GM12875 (cell line): Measurements from ENCODE around the gene YEATS2.

Source experiments
- H3K4me3 ChIP-seq: one replicate; pipeline ENCODE4 v1.5.1; 2011; ENCODE audit warnings: low read depth, low read length, control low read depth
- CTCF ChIP-seq: IDR thresholded peaks from 2 replicates; pipeline ENCODE4 v1.5.1; 2011; ENCODE audit warnings: low read depth, mild to moderate bottlenecking, control low read depth, inconsistent platforms, low read length, moderate library complexity, borderline replicate concordance; ENCODE audit not compliant: insufficient read depth

The YEATS2 gene

DNA sequence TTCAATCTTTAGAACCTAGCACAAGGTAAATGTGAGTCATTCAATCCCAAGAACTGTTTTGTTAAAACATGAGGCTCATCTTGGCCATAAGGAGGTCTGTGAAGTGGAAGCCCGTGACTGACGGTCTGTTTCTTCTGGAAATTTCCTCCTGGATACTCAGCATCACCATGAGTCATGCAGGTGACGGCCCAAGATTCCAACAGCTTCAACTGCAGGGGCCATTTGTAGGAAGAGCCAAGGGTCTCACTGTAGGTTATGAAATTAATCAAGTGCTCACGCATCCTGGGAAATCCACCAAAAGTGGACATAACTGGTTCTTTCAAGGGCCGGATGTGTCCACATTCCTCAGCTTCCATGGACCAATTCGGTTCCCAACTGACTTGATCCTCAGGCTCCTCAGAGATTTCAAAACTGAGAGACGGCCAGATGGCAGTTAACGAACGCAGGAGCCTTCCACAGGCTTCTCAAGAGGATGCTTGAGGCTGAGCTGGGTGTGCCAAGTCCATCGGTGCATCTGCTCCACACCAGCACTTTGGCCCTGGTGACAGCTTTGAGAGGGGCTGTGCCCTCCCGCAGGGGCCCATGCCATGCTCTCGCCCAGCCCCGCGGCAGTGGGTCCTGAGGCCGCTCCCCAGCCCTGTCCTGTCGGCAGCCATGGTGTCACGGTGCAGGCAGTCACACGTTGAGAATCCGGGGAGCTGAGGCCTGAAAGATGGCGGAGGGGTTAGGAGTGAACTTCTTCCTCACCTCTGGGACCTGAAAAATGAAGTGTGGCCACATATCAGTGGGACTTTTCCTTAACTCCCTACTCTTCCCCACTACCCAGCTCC lies 119.3 kb downstream of the YEATS2 start:
- TF ChIP-seq CTCF: no peak
- H3K4me3 ChIP-seq: no peak overlapping the region

- H3K4me3 ChIP-seq: no peak overlapping the region
- TF ChIP-seq CTCF: no peak
These were observed 120.0 kb downstream of the YEATS2 start for GRCh38 chr3:183817639-183818038.

GRCh38 chr3:183818041-183818620 lies 120.5 kb downstream of the YEATS2 start:
- no peak for TF ChIP-seq CTCF
- H3K4me3 ChIP-seq: no peak overlapping the region

GRCh38 chr3:183818706-183819624 lies 121.4 kb downstream of the YEATS2 start:
- no peak for TF ChIP-seq CTCF
- H3K4me3 ChIP-seq: no peak overlapping the region

- H3K4me3 ChIP-seq: no peak overlapping the region
- TF ChIP-seq CTCF: no peak
These were observed 122.2 kb downstream of the YEATS2 start for GRCh38 chr3:183819831-183820230.

DNA sequence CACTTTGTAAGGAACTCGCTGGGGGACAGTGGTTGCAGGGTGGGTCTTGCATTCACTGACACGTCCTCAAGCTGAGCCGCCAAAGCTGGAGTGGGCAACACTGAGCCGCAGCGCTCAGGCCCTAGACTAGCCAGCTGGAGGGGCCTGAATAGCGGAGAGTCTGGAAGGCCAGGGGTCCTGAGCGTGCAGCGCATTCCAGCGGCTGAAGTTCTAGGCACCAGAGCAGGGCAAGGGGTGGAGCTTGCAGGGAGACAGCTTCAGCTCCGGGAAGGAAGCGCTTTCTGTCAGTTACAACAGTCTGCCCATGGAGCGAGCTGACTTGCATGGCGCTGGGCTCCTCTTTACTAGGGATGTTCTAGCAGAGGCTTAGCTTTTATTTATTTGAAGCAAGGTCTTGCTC lies 125.0 kb downstream of the YEATS2 start:
- TF ChIP-seq CTCF: no peak
- H3K4me3 ChIP-seq: no peak overlapping the region

DNA sequence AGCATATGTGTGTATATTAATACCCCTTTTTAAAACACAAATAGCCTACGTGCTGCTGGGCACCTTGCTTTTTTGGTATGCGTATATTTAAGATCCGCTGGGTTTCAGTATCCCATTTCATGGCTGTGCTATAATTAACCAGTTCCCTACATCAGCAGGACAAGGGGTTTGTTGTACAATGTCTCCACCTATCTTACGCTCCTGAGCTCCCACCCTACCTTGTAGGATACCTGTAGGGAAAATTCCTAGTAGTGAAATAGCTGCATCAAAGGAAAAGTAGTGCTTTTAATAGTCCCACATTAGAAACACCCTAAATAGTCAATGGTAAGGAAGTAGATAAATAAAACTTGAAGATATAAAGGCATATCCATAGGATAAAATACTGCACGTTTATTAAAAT lies 126.4 kb downstream of the YEATS2 start:
- no peak for TF ChIP-seq CTCF
- H3K4me3 ChIP-seq: no peak overlapping the region
